GM23248 (cell line): ENCODE measurements around the gene PRRX1. TPM values are rescaled to one million over a fixed set of nuclear protein-coding genes. Genes with fewer than 3 reads are reported as not detected.
A peak's percentile ranks its signal among the peaks of the same experiment; 100 is the strongest.

Experiments used
- DNase-seq: peaks from one replicate; pipeline ENCODE4 v3.0.0-alpha.2; 2015
- H2AFZ ChIP-seq: fragments of 200-600 bp; sonication (generic); 2 replicates; pipeline ENCODE4 v1.6.1; 2016; ENCODE audit warnings: antibody characterized with exemption
- H3F3A ChIP-seq: fragments of 200-600 bp; sonication (generic); 2 replicates; pipeline ENCODE4 v1.6.1; 2016; ENCODE audit warnings: mild to moderate bottlenecking, antibody characterized with exemption, mixed run types; ENCODE audit not compliant: insufficient read depth
- H3K27ac ChIP-seq: fragments of 200-600 bp; sonication (generic); 2 replicates; pipeline ENCODE4 v1.5.1; 2016; ENCODE audit warnings: mild to moderate bottlenecking
- H3K27me3 ChIP-seq: fragments of 200-600 bp; sonication (generic); replicated peaks from 2 replicates; pipeline ENCODE4 v1.6.1; 2016; ENCODE audit warnings: mild to moderate bottlenecking; ENCODE audit not compliant: insufficient read depth
- H3K36me3 ChIP-seq: fragments of 200-600 bp; sonication (generic); 2 replicates; pipeline ENCODE4 v1.6.1; 2016; ENCODE audit warnings: low read depth, mild to moderate bottlenecking
- H3K4me1 ChIP-seq: fragments of 200-600 bp; sonication (generic); 2 replicates; pipeline ENCODE4 v1.6.1; 2016; ENCODE audit warnings: mild to moderate bottlenecking; ENCODE audit not compliant: insufficient read depth
- H3K4me2 ChIP-seq: fragments of 200-600 bp; sonication (generic); one replicate; pipeline ENCODE4 v1.6.1; 2016; ENCODE audit warnings: mild to moderate bottlenecking; ENCODE audit not compliant: unreplicated experiment
- H3K4me3 ChIP-seq: fragments of 200-600 bp; sonication (generic); 2 replicates; pipeline ENCODE4 v1.5.1; 2016; ENCODE audit warnings: mild to moderate bottlenecking
- H3K79me2 ChIP-seq: fragments of 200-600 bp; sonication (generic); 2 replicates; pipeline ENCODE4 v1.6.1; 2016; ENCODE audit warnings: mild to moderate bottlenecking; ENCODE audit not compliant: insufficient read depth
- H3K9ac ChIP-seq: fragments of 200-600 bp; sonication (generic); 2 replicates; pipeline ENCODE4 v1.6.1; 2016; ENCODE audit warnings: mild to moderate bottlenecking
- H3K9me2 ChIP-seq: fragments of 200-600 bp; sonication (generic); 2 replicates; pipeline ENCODE4 v1.6.1; 2016; ENCODE audit warnings: mixed run types, mild to moderate bottlenecking, moderate library complexity; ENCODE audit not compliant: insufficient read depth
- H3K9me3 ChIP-seq: fragments of 200-600 bp; sonication (generic); one replicate; pipeline ENCODE4 v1.6.1; 2017; ENCODE audit warnings: low read depth
- H4K20me1 ChIP-seq: fragments of 200-600 bp; sonication (generic); 2 replicates; pipeline ENCODE4 v1.6.0; 2016; ENCODE audit not compliant: insufficient read depth
- EZH2 ChIP-seq: fragments of 200-600 bp; sonication (generic); IDR thresholded peaks from 2 replicates; pipeline ENCODE4 v1.6.1; 2018; ENCODE audit warnings: antibody characterized with exemption, mild to moderate bottlenecking; ENCODE audit not compliant: insufficient read depth, poor library complexity, severe bottlenecking
- EZH2phosphoT487 ChIP-seq: fragments of 200-600 bp; sonication (generic); IDR thresholded peaks from 2 replicates; pipeline ENCODE4 v1.6.1; 2018; ENCODE audit warnings: antibody characterized with exemption, moderate library complexity, mild to moderate bottlenecking, low read depth; ENCODE audit not compliant: insufficient read depth
- WGBS, 2 experiments: methylation state at CpG; one replicate each; pipeline ENCODE4 v1.1.6; 2015 to 2017; ENCODE audit warnings: low lambda C conversion rate in 2 of 2, low coverage in 1 of 2; ENCODE audit errors: missing lambda C conversion rate in 2 of 2; 5-methylcytosine and 5-hydroxymethylcytosine counted together
- in situ Hi-C: fragments of 300-500 bp; cut with MboI; formaldehyde crosslinking; loops from 2 replicates; pipeline ENCODE4 v1.15.0; 2020
- polyA plus RNA-seq: library from polyadenylated mRNA; unstranded; fragments of >200 nt; fragmentation: Nextera tagmentation; extraction: Ambion mirVana; gene quantifications from 2 replicates; pipeline ENCODE4 v1.2.1, GENCODE V29; 2016
- total RNA-seq: library from RNA; depleted of rRNA; stranded (reverse); fragments of >200 nt; shearing (Covaris generic); gene quantifications from 2 replicates; pipeline ENCODE4 v1.2.3, GENCODE V29; 2014

PRRX1 gene
- total and polyA plus RNA-seq, 2 experiments from 2014 or later, result 40.1 to 191 TPM

- DNase-seq, result no peak
- Histone ChIP-seq H3K79me2 (peaks cover 73% of the 10 kb centered on the region), H3K27ac (peak overlapping the region; percentile 0; the same call in 1 of the 2 replicates), H3K36me3 (peaks cover 73% of the 10 kb centered on the region), H3K9ac (no peak overlapping the region), H2AFZ (no peak overlapping the region), H3K9me2 (no peaks in the 10 kb centered on the region), H3F3A (peaks cover 75% of the 10 kb centered on the region), H3K4me2 (no peak overlapping the region), H3K9me3 (no peaks in the 10 kb centered on the region), H3K4me3 (no peak overlapping the region), H3K4me1 (peaks cover 28% of the 10 kb centered on the region), H4K20me1 (no peaks in the 10 kb centered on the region), H3K27me3 (no peaks in the 10 kb centered on the region)
- in situ Hi-C loops, result no loop called here
- WGBS, 2 experiments, result 59 to 62% methylated on average over 5 of the region's 5 CpGs
- no peak for TF ChIP-seq EZH2
- TF ChIP-seq EZH2phosphoT487, result no peak
These were observed 64.0 kb downstream of the PRRX1 start for GRCh38 chr1:170727963-170728362.

GRCh38 chr1:170729225-170730002, 65.5 kb downstream of the PRRX1 start:
- Histone ChIP-seq H3K9me3 (no peaks in the 10 kb centered on the region), H4K20me1 (no peaks in the 10 kb centered on the region), H3K79me2 (peaks cover 69% of the 10 kb centered on the region), H3F3A (peaks cover 73% of the 10 kb centered on the region), H2AFZ (no peak overlapping the region), H3K4me3 (no peak overlapping the region), H3K9ac (0 out of 2 replicates have a peak overlapping the region, but pooled peaks have one; percentile 2), H3K27me3 (no peaks in the 10 kb centered on the region), H3K36me3 (peaks cover 72% of the 10 kb centered on the region), H3K9me2 (no peaks in the 10 kb centered on the region), H3K27ac (peak overlapping the region; percentile 56), H3K4me1 (peaks cover 34% of the 10 kb centered on the region), H3K4me2 (no peak overlapping the region)
- in situ Hi-C loops, result no loop called here
- peak; percentile 69 for DNase-seq
- 62 to 64% methylated on average over 6 of the region's 6 CpGs for WGBS, 2 experiments
- no peak for TF ChIP-seq EZH2
- TF ChIP-seq EZH2phosphoT487, result no peak

DNA sequence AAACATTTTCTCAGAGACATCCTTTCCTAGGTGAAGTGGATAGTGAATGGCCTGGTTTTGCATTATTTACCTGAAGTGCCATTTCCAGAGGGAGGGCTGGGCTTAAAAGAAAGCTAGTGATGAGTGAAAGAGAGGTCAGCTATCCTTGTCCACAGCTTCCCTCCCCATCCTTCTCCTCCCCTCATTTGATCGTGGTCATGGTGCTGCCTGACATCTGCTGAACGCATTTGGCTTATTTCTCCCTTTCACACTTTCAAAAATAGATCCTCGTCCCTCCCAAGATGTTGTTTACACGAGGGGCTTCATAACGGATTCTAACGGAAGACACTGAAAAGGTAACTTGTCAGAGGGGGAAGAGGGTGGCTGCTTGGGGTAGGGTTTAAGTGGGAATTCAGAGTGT, 66.1 kb downstream of the PRRX1 start:
- Histone ChIP-seq H3K79me2 (peaks cover 69% of the 10 kb centered on the region), H3K4me3 (no peak overlapping the region), H4K20me1 (no peaks in the 10 kb centered on the region), H3F3A (peaks cover 73% of the 10 kb centered on the region), H2AFZ (no peak overlapping the region), H3K4me1 (peaks cover 40% of the 10 kb centered on the region), H3K27ac (peak overlapping the region; percentile 56), H3K9ac (0 out of 2 replicates have a peak overlapping the region, but pooled peaks have one; percentile 2), H3K36me3 (peaks cover 67% of the 10 kb centered on the region), H3K27me3 (no peaks in the 10 kb centered on the region), H3K4me2 (no peak overlapping the region), H3K9me2 (no peaks in the 10 kb centered on the region), H3K9me3 (no peaks in the 10 kb centered on the region)
- no peak for DNase-seq
- WGBS, 2 experiments, result 45 to 49% methylated on average over 6 of the region's 6 CpGs
- TF ChIP-seq EZH2phosphoT487, result no peak
- in situ Hi-C loops, result no loop called here

DNA sequence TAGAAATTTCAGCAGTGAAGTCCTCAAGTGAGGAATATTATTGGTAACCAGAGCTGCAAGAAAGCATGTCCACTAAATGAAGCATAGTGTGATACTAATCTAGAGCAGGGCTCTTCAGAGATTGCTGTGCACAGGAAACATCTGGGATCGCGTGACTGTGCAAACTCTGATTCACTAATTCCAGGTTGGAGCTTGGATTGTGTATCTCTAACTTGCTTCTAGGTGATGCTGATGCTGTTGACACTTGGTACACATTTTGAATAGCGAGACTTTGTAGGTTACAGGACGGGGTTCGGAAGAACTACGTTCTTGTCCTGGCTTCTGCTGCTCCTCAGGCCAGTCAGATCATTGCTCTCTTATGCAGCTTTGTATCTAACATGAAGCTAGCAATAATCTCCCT, 66.5 kb downstream of the PRRX1 start:
- H3K27ac ChIP-seq, result peak overlapping the region; percentile 56
- H3K4me3 ChIP-seq, result no peak overlapping the region
- no peak overlapping the region for H2AFZ ChIP-seq
- DNase-seq, result peak; percentile 44
- no peaks in the 10 kb centered on the region for H3K9me3 ChIP-seq
- in situ Hi-C loops, result no loop called here
- 77 to 88% methylated on average over 6 of the region's 6 CpGs for WGBS, 2 experiments
- H3K79me2 ChIP-seq, result peaks cover 67% of the 10 kb centered on the region
- H3F3A ChIP-seq, result peaks cover 77% of the 10 kb centered on the region
- H3K4me1 ChIP-seq, result peaks cover 44% of the 10 kb centered on the region
- no peaks in the 10 kb centered on the region for H3K9me2 ChIP-seq
- TF ChIP-seq EZH2phosphoT487 (no peak), EZH2 (no peak)
- H3K9ac ChIP-seq, result 0 out of 2 replicates have a peak overlapping the region, but pooled peaks have one; percentile 2
- H4K20me1 ChIP-seq, result no peaks in the 10 kb centered on the region
- no peak overlapping the region for H3K4me2 ChIP-seq
- no peaks in the 10 kb centered on the region for H3K27me3 ChIP-seq
- H3K36me3 ChIP-seq, result peaks cover 69% of the 10 kb centered on the region
